H1 (cell line): Measurements from ENCODE around the gene TCERG1. TPM values are rescaled to one million over a fixed set of nuclear protein-coding genes. Genes with fewer than 3 reads are reported as not detected.

Source experiments
- CBX8 ChIP-seq: fragments of 300-800, 300-1000 bp; sonication (generic); IDR thresholded peaks from 2 replicates; pipeline ENCODE4 v1.7.1; 2016; ENCODE audit warnings: low read depth, low read length, borderline replicate concordance
- CHD1 ChIP-seq: IDR thresholded peaks from 2 replicates; pipeline ENCODE4 v1.6.1; 2012; ENCODE audit warnings: low read depth, low read length, improper control_type of control experiment
- CHD7 ChIP-seq: fragments of 300-600 bp; sonication (generic); IDR thresholded peaks from 2 replicates; pipeline ENCODE4 v1.7.1; 2012; ENCODE audit warnings: low read length, moderate library complexity, mild to moderate bottlenecking, inconsistent platforms; ENCODE audit not compliant: insufficient replicate concordance
- GTF2F1 ChIP-seq: IDR thresholded peaks from 2 replicates; pipeline ENCODE4 v1.6.1; 2012; ENCODE audit warnings: low read depth, low read length, improper control_type of control experiment, borderline replicate concordance
- KDM1A ChIP-seq: fragments of 200-600, 300-600 bp; sonication (generic); IDR thresholded peaks from 2 replicates; pipeline ENCODE4 v1.7.1; 2016; ENCODE audit warnings: mild to moderate bottlenecking, low read length, borderline replicate concordance
- SUZ12 ChIP-seq: fragments of 200-600 bp; sonication (generic); IDR thresholded peaks from 2 replicates; pipeline ENCODE4 v1.6.1; 2012; ENCODE audit warnings: mild to moderate bottlenecking, inconsistent platforms, low read length, moderate library complexity, mixed read lengths
- polyA plus RNA-seq, 7 experiments: library from polyadenylated mRNA; depleted of rRNA in 3 of 7; stranded (reverse) in 5 of 7; unstranded in 2 of 7; fragments of >200 nt in 5 of 7; fragments of 200-250 nt in 2 of 7; gene quantifications; 1 replicate in 5 of 7; 2 replicates in 1 of 7; 4 replicates in 1 of 7; pipeline versions ENCODE4 v1.2.1 to v1.2.3, GENCODE V29; 2011 to 2013; ENCODE audit warnings: missing spikeins in 2 of 7, mixed read lengths in 2 of 7
- total RNA-seq: library from RNA; stranded (reverse); fragmentation: NEBNext Ultra II Directional; extraction: Animal tissue kit (Norgen Biotek cat#: 25700); gene quantifications from 2 replicates; pipeline ENCODE4 v1.2.1, GENCODE V29; 2021

Gene TCERG1
- total and polyA plus RNA-seq, 2 of the 8 experiments (the other 6 are each of a cell fraction or from before 2014, with no cell fraction given), result 105 to 122 TPM

GRCh38 chr5:146457431-146457830, 10.3 kb downstream of the TCERG1 start (continued):
- TF ChIP-seq CHD7, result no peak
- TF ChIP-seq SUZ12, result no peak
- TF ChIP-seq GTF2F1, result no peak
- TF ChIP-seq CHD1, result no peak
- no peak for TF ChIP-seq KDM1A
- no peak for TF ChIP-seq CBX8
